ENCODE results near the gene PVALEF. TPM values are rescaled to one million over a fixed set of nuclear protein-coding genes. Genes with fewer than 3 reads are reported as not detected.
"Not testable (repeated sequence)": the region's sequence is repeated elsewhere in the genome, so short reads cannot be mapped to it uniquely, and the experiment has no call there.

PVALEF gene
- total RNA-seq, 4 donors from 2014 or later: not detected

- 26% methylated on average over 9 of the region's 11 CpGs for WGBS
- no peak for DNase-seq (ENCODE audit: extremely low spot score)
- TF ChIP-seq EP300 (IDR thresholded peaks at IDR 0.05): no peak
- TF ChIP-seq POLR2AphosphoS5 (IDR thresholded peaks at IDR 0.05): no peak
- no peak for TF ChIP-seq POLR2A (IDR thresholded peaks at IDR 0.05; ENCODE audit: low read depth)
- TF ChIP-seq CTCF (IDR thresholded peaks at IDR 0.05): no peak
- intact Hi-C loops (cut with DNase I): no loop called here
- H3K27ac ChIP-seq (replicated peaks in 1 of 4): peak overlapping the region; percentile 32 to 69 (median 56)
- no peaks in the 10 kb centered on the region for H3K27me3 ChIP-seq
- H3K9me3 ChIP-seq: no peaks in the 10 kb centered on the region
- H3K4me1 ChIP-seq: peaks cover 19 to 27% (median 24%) of the 10 kb centered on the region in 4 donors
- H3K36me3 ChIP-seq: peaks cover 7 to 22% (median 15%) of the 10 kb centered on the region in 4 donors
- H3K4me3 ChIP-seq: peak overlapping the region; percentile 65 to 85 (median 80)
Observed at GRCh38 chr17:81223762-81224130, 58.4 kb downstream of the PVALEF start.

GRCh38 chr17:81227630-81228029 lies 62.3 kb downstream of the PVALEF start:
- H3K4me3 ChIP-seq; intact Hi-C loops (cut with DNase I); H3K27me3 ChIP-seq; H3K27ac ChIP-seq (replicated peaks in 1 of 4); DNase-seq (ENCODE audit: extremely low spot score); H3K9me3 ChIP-seq: not testable (repeated sequence)
- WGBS: 64% methylated on average over 2 of the region's 2 CpGs
- Histone ChIP-seq H3K36me3 (peaks cover 23 to 46% (median 44%) of the 10 kb centered on the region in 4 donors), H3K4me1 (peaks cover 5 to 11% (median 8%) of the 10 kb centered on the region in 4 donors)

- intact Hi-C loops (cut with DNase I): no loop called here
- H3K27ac ChIP-seq (replicated peaks in 1 of 4): no peak overlapping the region
- no peaks in the 10 kb centered on the region for H3K9me3 ChIP-seq
- 63% methylated on average over 6 of the region's 9 CpGs for WGBS
- no peak overlapping the region for H3K4me3 ChIP-seq
- DNase-seq (ENCODE audit: extremely low spot score): no peak
- peaks cover 4 to 7% (median 5%) of the 10 kb centered on the region in 4 donors for H3K4me1 ChIP-seq
- no peaks in the 10 kb centered on the region for H3K27me3 ChIP-seq
- H3K36me3 ChIP-seq: peaks cover 29 to 54% (median 52%) of the 10 kb centered on the region in 4 donors
- TF ChIP-seq EP300 (IDR thresholded peaks at IDR 0.05) (no peak), CTCF (IDR thresholded peaks at IDR 0.05) (no peak)
Observed at GRCh38 chr17:81228420-81228819, 63.1 kb downstream of the PVALEF start.

- H3K36me3 ChIP-seq: peaks cover 29 to 61% (median 58%) of the 10 kb centered on the region in 4 donors
Observed at GRCh38 chr17:81228834-81229665, 63.7 kb downstream of the PVALEF start.

GRCh38 chr17:81229666-81229920 lies 64.3 kb downstream of the PVALEF start:
- no peak for DNase-seq (ENCODE audit: extremely low spot score)
- H3K4me1 ChIP-seq: no peaks in the 10 kb centered on the region
- WGBS: 92% methylated on average over 12 of the region's 14 CpGs
- H3K36me3 ChIP-seq: peaks cover 29 to 66% (median 61%) of the 10 kb centered on the region in 4 donors
- no peak overlapping the region for H3K4me3 ChIP-seq
- H3K27me3 ChIP-seq: no peaks in the 10 kb centered on the region
- intact Hi-C loops (cut with DNase I): no loop called here
- no peak overlapping the region for H3K27ac ChIP-seq (replicated peaks in 1 of 4)
- TF ChIP-seq POLR2AphosphoS5 (IDR thresholded peaks at IDR 0.05) (no peak), CTCF (IDR thresholded peaks at IDR 0.05) (no peak), EP300 (IDR thresholded peaks at IDR 0.05) (no peak), POLR2A (IDR thresholded peaks at IDR 0.05; ENCODE audit: low read depth) (no peak)
- H3K9me3 ChIP-seq: no peaks in the 10 kb centered on the region

More at GRCh38 chr17:81228834-81229665, 63.7 kb downstream of the PVALEF start:
- H3K27ac ChIP-seq (replicated peaks in 1 of 4): no peak overlapping the region
- peaks cover 0 to under 1% (median 0%) of the 10 kb centered on the region in 4 donors for H3K4me1 ChIP-seq
- 79% methylated on average over 11 of the region's 32 CpGs for WGBS
- H3K9me3 ChIP-seq: no peaks in the 10 kb centered on the region
- no peak for TF ChIP-seq CTCF (IDR thresholded peaks at IDR 0.05)
- no peak for TF ChIP-seq POLR2A (IDR thresholded peaks at IDR 0.05; ENCODE audit: low read depth)
- no peak for TF ChIP-seq POLR2AphosphoS5 (IDR thresholded peaks at IDR 0.05)
- TF ChIP-seq EP300 (IDR thresholded peaks at IDR 0.05): no peak
- H3K27me3 ChIP-seq: no peaks in the 10 kb centered on the region
- intact Hi-C loops (cut with DNase I): no loop called here
- no peak overlapping the region for H3K4me3 ChIP-seq
- no peak for DNase-seq (ENCODE audit: extremely low spot score)

Measured in esophagus muscularis mucosa (tissue), 4 donors.